SK-N-SH (cell line): ENCODE data around the gene ADCY5. TPM values are rescaled to one million over a fixed set of nuclear protein-coding genes. Genes with fewer than 3 reads are reported as not detected.

Experiments used
- CTCF ChIA-PET: fragments of 300-600, 350-600 bp; formaldehyde crosslinking; extraction: SDS; loops from one replicate; lab custom pipeline; 2021; lab: Yijun Ruan, JAX
- POLR2A ChIA-PET: fragments of 350-600 bp; sonication (Branson Sonifier 250); formaldehyde crosslinking; extraction: SDS; loops from one replicate; lab custom pipeline; 2020; ENCODE audit warnings: antibody characterized with exemption, inconsistent platforms; lab: Yijun Ruan, JAX
- DNase-seq: peaks from one replicate; pipeline ENCODE4 v3.0.0; 2012
- H2AFZ ChIP-seq: fragments of 200-600 bp; sonication (generic); 2 replicates; pipeline ENCODE4 v1.8.1; 2016; ENCODE audit warnings: antibody characterized with exemption, mild to moderate bottlenecking, low read depth
- H3F3A ChIP-seq: fragments of 200-600 bp; sonication (generic); replicated peaks from 2 replicates; pipeline ENCODE3; 2016; ENCODE audit warnings: antibody characterized with exemption, mild to moderate bottlenecking; ENCODE audit not compliant: insufficient read depth
- H3K27ac ChIP-seq, 2 experiments: fragments of 200-500 bp in 1 of 2; fragments of 200-600 bp in 1 of 2; sonication (Bioruptor generic) in 1 of 2; sonication (generic), shearing (Covaris generic) in 1 of 2; 2 replicates each; pipeline versions ENCODE4 v1.5.1 to v1.6.1; 2014 to 2016; ENCODE audit warnings: low read depth in 2 of 2, inconsistent platforms in 1 of 2, low read length in 1 of 2, mild to moderate bottlenecking in 1 of 2, mixed read lengths in 1 of 2
- H3K27me3 ChIP-seq: fragments of 200-600 bp; sonication (generic), shearing (Covaris generic); 2 replicates; pipeline ENCODE4 v1.6.1; 2016; ENCODE audit warnings: mixed run types; ENCODE audit not compliant: insufficient read depth
- H3K36me3 ChIP-seq, 2 experiments: fragments of 200-500 bp in 1 of 2; fragments of 200-600 bp in 1 of 2; sonication (Bioruptor generic) in 1 of 2; sonication (generic) in 1 of 2; replicated peaks in 1 of 2; 2 replicates each; pipeline versions ENCODE3 to v1.5.1; 2014 to 2016; ENCODE audit warnings: low read length in 1 of 2, mild to moderate bottlenecking in 1 of 2; ENCODE audit not compliant: insufficient read depth in 2 of 2, control insufficient read depth in 1 of 2
- H3K4me1 ChIP-seq, 2 experiments: fragments of 200-500 bp in 1 of 2; fragments of 200-600 bp in 1 of 2; sonication (Bioruptor generic) in 1 of 2; sonication (generic), shearing (Covaris generic) in 1 of 2; 2 replicates each; pipeline versions ENCODE4 v1.5.1 to v1.6.1; 2014 to 2016; ENCODE audit warnings: low read depth in 1 of 2, low read length in 1 of 2, mixed run types in 1 of 2; ENCODE audit not compliant: insufficient read depth in 2 of 2, control insufficient read depth in 1 of 2
- H3K4me2 ChIP-seq: fragments of 200-600 bp; sonication (generic), shearing (Covaris generic); 2 replicates; pipeline ENCODE4 v1.6.1; 2017; ENCODE audit warnings: mixed run types
- H3K4me3 ChIP-seq, 2 experiments: fragments of 200-500 bp in 1 of 2; fragments of 200-600 bp in 1 of 2; sonication (Bioruptor generic) in 1 of 2; sonication (generic), shearing (Covaris generic) in 1 of 2; 2 replicates each; pipeline versions ENCODE4 v1.5.1 to v1.8.1; 2014 to 2016; ENCODE audit warnings: low read depth in 2 of 2, inconsistent platforms in 1 of 2, low read length in 1 of 2, mild to moderate bottlenecking in 1 of 2, mixed read lengths in 1 of 2, moderate library complexity in 1 of 2
- H3K79me2 ChIP-seq: fragments of 200-600 bp; sonication (generic); 2 replicates; pipeline ENCODE4 v1.8.1; 2017; ENCODE audit warnings: mild to moderate bottlenecking; ENCODE audit not compliant: insufficient read depth
- H3K9ac ChIP-seq: fragments of 200-600 bp; sonication (generic); 2 replicates; pipeline ENCODE4 v1.6.1; 2017; ENCODE audit warnings: mixed run types
- H3K9me2 ChIP-seq: fragments of 200-600 bp; sonication (generic); 2 replicates; pipeline ENCODE4 v1.6.1; 2017; ENCODE audit warnings: mixed run types
- H3K9me3 ChIP-seq: fragments of 200-600 bp; sonication (generic); 2 replicates; pipeline ENCODE4 v1.6.1; 2017; ENCODE audit warnings: mixed run types, mild to moderate bottlenecking, moderate library complexity
- H4K20me1 ChIP-seq: fragments of 200-600 bp; sonication (generic); 2 replicates; pipeline ENCODE4 v1.6.1; 2017; ENCODE audit warnings: mild to moderate bottlenecking, mixed run types; ENCODE audit not compliant: insufficient read depth
- CTCF ChIP-seq: fragments of 200-600 bp; sonication (generic); IDR thresholded peaks from 2 replicates; pipeline ENCODE4 v1.6.1; 2017; ENCODE audit warnings: antibody characterized with exemption, mild to moderate bottlenecking, moderate library complexity
- EZH2phosphoT487 ChIP-seq: fragments of 200-600 bp; sonication (generic); IDR thresholded peaks from 2 replicates; pipeline ENCODE4 v1.6.1; 2017; ENCODE audit warnings: low read depth, mixed run types, mild to moderate bottlenecking, antibody characterized with exemption, moderate library complexity, borderline replicate concordance
- FOSL2 ChIP-seq: IDR thresholded peaks from 2 replicates; pipeline ENCODE4 v1.4.0; 2012; ENCODE audit warnings: low read depth, mild to moderate bottlenecking, moderate library complexity, borderline replicate concordance
- FOXJ3 ChIP-seq: sonication (generic); formaldehyde crosslinking; IDR thresholded peaks from 2 replicates; pipeline ENCODE4 v1.5.1; 2020; ENCODE audit warnings: mild to moderate bottlenecking, missing genetic modification reagents
- GATA2 ChIP-seq: sonication (generic); formaldehyde crosslinking; IDR thresholded peaks from 2 replicates; pipeline ENCODE4 v1.5.0; 2020; ENCODE audit warnings: mild to moderate bottlenecking, missing genetic modification reagents
- IRF3 ChIP-seq: fragments of 150-350 bp; IDR thresholded peaks from 2 replicates; pipeline ENCODE4 v1.6.1; 2016; ENCODE audit warnings: mild to moderate bottlenecking, low read depth, low read length
- JUND ChIP-seq: IDR thresholded peaks from 2 replicates; pipeline ENCODE4 v1.4.0; 2012
- MEF2A ChIP-seq: IDR thresholded peaks from 2 replicates; pipeline ENCODE4 v1.4.0; 2012; ENCODE audit warnings: low read depth, borderline replicate concordance
- NFIC ChIP-seq: IDR thresholded peaks from 2 replicates; pipeline ENCODE4 v1.4.0; 2012; ENCODE audit warnings: borderline replicate concordance
- POLR2AphosphoS5 ChIP-seq: IDR thresholded peaks from 2 replicates; pipeline ENCODE4 v1.6.1; 2012; ENCODE audit warnings: low read depth, low read length
- RCOR1 ChIP-seq: fragments of 150-350 bp; IDR thresholded peaks from 2 replicates; pipeline ENCODE4 v1.6.1; 2017; ENCODE audit warnings: antibody characterized with exemption, low read length
- RFX5 ChIP-seq: IDR thresholded peaks from 2 replicates; pipeline ENCODE4 v1.6.1; 2012; ENCODE audit warnings: mild to moderate bottlenecking, improper control_type of control experiment, low read length
- RXRA ChIP-seq: IDR thresholded peaks from 2 replicates; pipeline ENCODE4 v1.4.0; 2012; ENCODE audit warnings: low read depth, mild to moderate bottlenecking, borderline replicate concordance
- TCF12 ChIP-seq: IDR thresholded peaks from 2 replicates; pipeline ENCODE4 v1.4.0; 2012
- ZBTB33 ChIP-seq: IDR thresholded peaks from 2 replicates; pipeline ENCODE4 v1.4.0; 2012; ENCODE audit warnings: low read depth, borderline replicate concordance
- WGBS: methylation state at CpG from one replicate; pipeline ENCODE4 v1.1.6; 2017; ENCODE audit warnings: low lambda C conversion rate; 5-methylcytosine and 5-hydroxymethylcytosine counted together
- polyA plus RNA-seq, 3 experiments: library from polyadenylated mRNA; depleted of rRNA; stranded (reverse); fragments of >200 nt; gene quantifications; 2 replicates each; pipeline ENCODE4 v1.2.3, GENCODE V29; 2012
- TF ChIP-seq, protein P1 (sequence below): IDR thresholded peaks from 2 replicates; pipeline ENCODE4 v1.4.0; 2012; ENCODE audit warnings: low read depth, borderline replicate concordance

ADCY5 gene
- polyA plus RNA-seq, 1 of the 3 experiments (the other 2 are of a cell fraction): 0.21 TPM

- Histone ChIP-seq H3K27ac (no peak overlapping the region), H3K27me3 (no peaks in the 10 kb centered on the region; the same call in 1 of the 2 replicates), H4K20me1 (no peaks in the 10 kb centered on the region), H3K9ac (no peak overlapping the region), H3K4me2 (no peak overlapping the region), H3K9me3 (no peaks in the 10 kb centered on the region), H3K4me3 (no peak overlapping the region), H3K4me1 (no peaks in the 10 kb centered on the region), H3F3A (no peaks in the 10 kb centered on the region), H3K79me2 (no peaks in the 10 kb centered on the region), H3K36me3 (no peaks in the 10 kb centered on the region), H2AFZ (no peak overlapping the region), H3K9me2 (no peaks in the 10 kb centered on the region)
- WGBS: 7% methylated on average over 2 of the region's 4 CpGs
- ChIA-PET POLR2A (interaction anchor here (1.2 kb wide), 1 partner anchor 8 kb away, joined by 3 read pairs; no protein-coding TSS in a partner anchor), CTCF (interaction anchor here (1.0 to 1.3 kb wide), 3 partner anchors 13 to 257 kb away, joined by 3 to 5 read pairs (median 4); no protein-coding TSS in a partner anchor)
- TF ChIP-seq JUND (no peak), CTCF (no peak), RXRA (no peak), RCOR1 (no peak), FOXJ3 (CRISPR knock-in tag) (no peak)
- DNase-seq: no peak
Measured at GRCh38 chr3:123301331-123302184, 147.3 kb downstream of the ADCY5 start.

DNA sequence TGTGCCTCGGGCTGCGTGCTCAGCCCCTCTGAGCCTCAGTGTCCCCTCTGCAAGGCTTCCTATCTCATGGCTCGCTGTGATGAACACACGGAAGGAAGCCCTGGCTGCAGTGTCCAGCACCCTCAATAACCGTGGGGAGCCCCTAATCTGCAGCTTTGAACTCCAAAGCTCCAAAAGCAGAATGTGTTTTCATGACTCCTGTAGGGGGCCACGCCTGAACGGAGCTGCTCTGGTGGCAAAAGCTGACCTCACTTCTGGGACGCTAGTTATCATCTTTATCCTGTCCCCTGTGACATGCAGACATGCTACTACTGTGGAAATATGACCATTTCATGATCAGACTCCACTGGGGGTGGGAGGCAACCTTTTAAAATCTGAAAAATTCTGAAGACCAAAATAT, 148.3 kb downstream of the ADCY5 start:
- no peaks in the 10 kb centered on the region for H3K9me2 ChIP-seq
- no peaks in the 10 kb centered on the region for H3F3A ChIP-seq
- no peak overlapping the region for H3K9ac ChIP-seq
- no peak overlapping the region for H3K4me2 ChIP-seq
- H3K79me2 ChIP-seq: no peaks in the 10 kb centered on the region
- H3K36me3 ChIP-seq: no peaks in the 10 kb centered on the region
- DNase-seq: no peak
- no peaks in the 10 kb centered on the region for H3K9me3 ChIP-seq
- no peak overlapping the region for H2AFZ ChIP-seq
- 46% methylated on average over 2 of the region's 8 CpGs for WGBS
- no peaks in the 10 kb centered on the region; the same call in 1 of the 2 replicates for H3K27me3 ChIP-seq
- H3K27ac ChIP-seq: no peak overlapping the region
- ChIA-PET POLR2A (interaction anchor here (1.2 kb wide), 1 partner anchor 9 kb away, joined by 3 read pairs; no protein-coding TSS in a partner anchor), CTCF (interaction anchor here (1.0 to 1.1 kb wide), 2 partner anchors 9 to 14 kb away, joined by 4 read pairs; no protein-coding TSS in a partner anchor)
- H3K4me1 ChIP-seq: no peaks in the 10 kb centered on the region
- H3K4me3 ChIP-seq: no peak overlapping the region
- no peaks in the 10 kb centered on the region for H4K20me1 ChIP-seq
- TF ChIP-seq CTCF (no peak), POLR2AphosphoS5 (no peak), IRF3 (no peak), NFIC (no peak), RCOR1 (no peak), GATA2 (no peak), MEF2A (no peak), JUND (no peak), ZBTB33 (no peak), RFX5 (no peak), FOSL2 (no peak), TCF12 (no peak), EZH2phosphoT487 (no peak)
- TF ChIP-seq, protein P1, sequence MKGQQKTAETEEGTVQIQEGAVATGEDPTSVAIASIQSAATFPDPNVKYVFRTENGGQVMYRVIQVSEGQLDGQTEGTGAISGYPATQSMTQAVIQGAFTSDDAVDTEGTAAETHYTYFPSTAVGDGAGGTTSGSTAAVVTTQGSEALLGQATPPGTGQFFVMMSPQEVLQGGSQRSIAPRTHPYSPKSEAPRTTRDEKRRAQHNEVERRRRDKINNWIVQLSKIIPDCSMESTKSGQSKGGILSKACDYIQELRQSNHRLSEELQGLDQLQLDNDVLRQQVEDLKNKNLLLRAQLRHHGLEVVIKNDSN: no peak
